ENCODE measurements around the gene TFAP2E. TPM values are rescaled to one million over a fixed set of nuclear protein-coding genes. Genes with fewer than 3 reads are reported as not detected.

TFAP2E gene
- total RNA-seq, 4 donors from 2014 or later: 3.2 to 9.0 (median 5.2) TPM

DNA sequence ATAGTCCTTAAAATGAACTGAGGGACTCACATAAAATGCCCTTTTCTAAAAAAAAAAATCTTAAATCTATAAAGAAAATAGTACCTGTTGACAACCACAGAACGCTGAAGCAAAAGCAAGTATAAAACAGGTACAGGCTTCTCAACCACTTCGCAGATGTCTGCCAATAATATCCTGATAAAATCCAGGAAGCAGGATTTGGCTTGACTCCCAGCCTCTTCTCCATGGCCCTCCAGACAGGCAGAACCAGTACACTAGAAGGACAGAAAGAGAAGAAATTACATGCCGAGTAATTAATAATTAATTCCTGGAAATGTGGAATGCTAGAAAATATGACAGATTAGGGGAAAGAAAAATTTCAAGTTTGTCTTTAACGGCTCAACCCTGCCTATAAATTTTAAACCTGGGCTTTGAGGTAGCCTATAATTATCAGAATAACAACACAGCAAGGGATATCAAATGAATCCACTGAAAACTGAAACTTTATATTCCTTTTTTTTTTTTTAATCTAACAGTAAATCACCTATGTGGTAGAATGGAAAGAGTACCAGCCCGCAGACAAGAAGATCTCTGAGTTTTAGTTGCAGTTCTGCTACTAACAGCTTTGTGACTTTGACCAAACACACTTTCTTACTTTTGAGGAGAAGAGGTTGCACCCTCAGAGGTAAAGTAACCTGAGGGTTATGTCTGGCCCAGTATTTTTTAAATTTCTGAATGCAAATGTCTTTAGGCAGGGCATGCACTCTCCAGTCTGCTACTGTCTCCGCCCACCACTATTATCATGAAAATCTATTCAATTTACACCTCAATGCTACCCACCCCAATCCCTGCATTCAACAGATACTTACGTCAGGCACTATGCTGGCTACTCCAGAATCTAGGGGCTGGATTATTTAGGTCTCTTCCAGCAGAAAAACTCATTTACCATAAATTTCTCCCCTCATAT, 18.6 kb upstream of the TFAP2E start:
- no peaks in the 10 kb centered on the region for H3K9me3 ChIP-seq
- H3K36me3 ChIP-seq: peaks cover 22% of the 10 kb centered on the region
- DNase-seq (ENCODE audit: low spot score in 2 of 2): no peak
- H3K27ac ChIP-seq: no peak overlapping the region
- TF ChIP-seq POLR2AphosphoS5 (IDR thresholded peaks at IDR 0.05): no peak
- TF ChIP-seq, protein P1, sequence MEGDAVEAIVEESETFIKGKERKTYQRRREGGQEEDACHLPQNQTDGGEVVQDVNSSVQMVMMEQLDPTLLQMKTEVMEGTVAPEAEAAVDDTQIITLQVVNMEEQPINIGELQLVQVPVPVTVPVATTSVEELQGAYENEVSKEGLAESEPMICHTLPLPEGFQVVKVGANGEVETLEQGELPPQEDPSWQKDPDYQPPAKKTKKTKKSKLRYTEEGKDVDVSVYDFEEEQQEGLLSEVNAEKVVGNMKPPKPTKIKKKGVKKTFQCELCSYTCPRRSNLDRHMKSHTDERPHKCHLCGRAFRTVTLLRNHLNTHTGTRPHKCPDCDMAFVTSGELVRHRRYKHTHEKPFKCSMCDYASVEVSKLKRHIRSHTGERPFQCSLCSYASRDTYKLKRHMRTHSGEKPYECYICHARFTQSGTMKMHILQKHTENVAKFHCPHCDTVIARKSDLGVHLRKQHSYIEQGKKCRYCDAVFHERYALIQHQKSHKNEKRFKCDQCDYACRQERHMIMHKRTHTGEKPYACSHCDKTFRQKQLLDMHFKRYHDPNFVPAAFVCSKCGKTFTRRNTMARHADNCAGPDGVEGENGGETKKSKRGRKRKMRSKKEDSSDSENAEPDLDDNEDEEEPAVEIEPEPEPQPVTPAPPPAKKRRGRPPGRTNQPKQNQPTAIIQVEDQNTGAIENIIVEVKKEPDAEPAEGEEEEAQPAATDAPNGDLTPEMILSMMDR (IDR thresholded peaks at IDR 0.05): no peak
- no peak for TF ChIP-seq POLR2A (IDR thresholded peaks at IDR 0.05)
- TF ChIP-seq EP300 (IDR thresholded peaks at IDR 0.05): no peak
- no peaks in the 10 kb centered on the region for H3K27me3 ChIP-seq
- no peak overlapping the region for H3K4me3 ChIP-seq
- WGBS: 37% methylated on average over 7 of the region's 7 CpGs
- peaks cover 53% of the 10 kb centered on the region for H3K4me1 ChIP-seq

GRCh38 chr1:35555212-35555584, 17.9 kb upstream of the TFAP2E start:
- Histone ChIP-seq H3K4me1 (peaks cover 57% of the 10 kb centered on the region), H3K27ac (peak overlapping the region; percentile 11), H3K4me3 (no peak overlapping the region), H3K36me3 (peaks cover 22% of the 10 kb centered on the region), H3K9me3 (no peaks in the 10 kb centered on the region), H3K27me3 (no peaks in the 10 kb centered on the region)
- TF ChIP-seq EP300 (IDR thresholded peaks at IDR 0.05) (no peak), POLR2A (IDR thresholded peaks at IDR 0.05) (no peak), POLR2AphosphoS5 (IDR thresholded peaks at IDR 0.05) (no peak)
- TF ChIP-seq, protein P1 (IDR thresholded peaks at IDR 0.05): no peak
- DNase-seq (ENCODE audit: low spot score in 2 of 2): no peak
- 42% methylated on average over 4 of the region's 4 CpGs for WGBS

GRCh38 chr1:35555601-35556477, 17.3 kb upstream of the TFAP2E start:
- Histone ChIP-seq H3K9me3 (no peaks in the 10 kb centered on the region), H3K4me1 (peaks cover 64% of the 10 kb centered on the region), H3K36me3 (peaks cover 20% of the 10 kb centered on the region), H3K27ac (peak overlapping the region; percentile 91), H3K4me3 (peak overlapping the region; percentile 76), H3K27me3 (no peaks in the 10 kb centered on the region)
- whole genome bisulfite sequencing: 46% methylated on average over 10 of the region's 10 CpGs
- DNase-seq (ENCODE audit: low spot score in 2 of 2): no peak
- no peak for TF ChIP-seq POLR2A (IDR thresholded peaks at IDR 0.05)
- no peak for TF ChIP-seq EP300 (IDR thresholded peaks at IDR 0.05)
- TF ChIP-seq, protein P1 (IDR thresholded peaks at IDR 0.05): no peak
- no peak for TF ChIP-seq POLR2AphosphoS5 (IDR thresholded peaks at IDR 0.05)

- DNase-seq (ENCODE audit: low spot score in 2 of 2): no peak
- Histone ChIP-seq H3K9me3 (no peaks in the 10 kb centered on the region), H3K4me3 (peak overlapping the region; percentile 76), H3K27me3 (no peaks in the 10 kb centered on the region), H3K36me3 (peaks cover 14% of the 10 kb centered on the region), H3K4me1 (peaks cover 71% of the 10 kb centered on the region), H3K27ac (peak overlapping the region; percentile 91)
- 2% methylated on average over 10 of the region's 17 CpGs for WGBS
- TF ChIP-seq EP300 (IDR thresholded peaks at IDR 0.05): no peak
- TF ChIP-seq, protein P1 (IDR thresholded peaks at IDR 0.05): no peak
Observed at GRCh38 chr1:35556484-35557117, 16.5 kb upstream of the TFAP2E start.

Data from suprapubic skin (tissue), 4 donors.